BLaER1 treated with 17β-estradiol and CSF1 and Interleukin-3, amounts not matched to agents 10 nM and 100 nM (cell line): ENCODE results near the gene SAYSD1.

Source experiments
- H3K27ac ChIP-seq, 11 experiments: shearing (Covaris generic); formaldehyde crosslinking; 2 replicates each; pipeline ENCODE4 v1.8.1; 2022
- H3K27me3 ChIP-seq, 11 experiments: shearing (Covaris generic); formaldehyde crosslinking; 2 replicates each; pipeline ENCODE4 v1.8.1; 2022
- H3K36me3 ChIP-seq, 11 experiments: shearing (Covaris generic); formaldehyde crosslinking; 2 replicates each; pipeline ENCODE4 v1.8.1; 2022
- H3K4me1 ChIP-seq, 10 experiments: shearing (Covaris generic); formaldehyde crosslinking; 2 replicates each; pipeline ENCODE4 v1.8.1; 2022
- H3K4me2 ChIP-seq, 11 experiments: shearing (Covaris generic); formaldehyde crosslinking; 2 replicates each; pipeline ENCODE4 v1.8.1; 2022
- H3K4me3 ChIP-seq, 10 experiments: shearing (Covaris generic); formaldehyde crosslinking; 2 replicates each; pipeline ENCODE4 v1.8.1; 2022
- H3K9ac ChIP-seq, 11 experiments: shearing (Covaris generic); formaldehyde crosslinking; 2 replicates each; pipeline ENCODE4 v1.8.1; 2022
- H3K9me3 ChIP-seq, 11 experiments: shearing (Covaris generic); formaldehyde crosslinking; replicated peaks in 1 of 11; 2 replicates each; pipeline ENCODE4 v1.8.1; 2022
- H4K20me1 ChIP-seq, 11 experiments: shearing (Covaris generic); formaldehyde crosslinking; 2 replicates each; pipeline ENCODE4 v1.8.1; 2022
- Cebpa-rat ChIP-seq, 11 experiments: shearing (Covaris generic); IDR thresholded peaks; 2 replicates each; pipeline ENCODE4 v1.8.1; 2022

The SAYSD1 gene

GRCh38 chr6:39086711-39087110 lies 28.3 kb downstream of the SAYSD1 start:
- Histone ChIP-seq H3K36me3 (no peaks in the 10 kb centered on the region), H3K27me3 (no peaks in the 10 kb centered on the region), H3K4me2 (peak overlapping the region in 2 of 11 experiments; percentile 53 to 62; a peak in 1 of 22 replicates), H3K27ac (no peak overlapping the region), H3K4me1 (peaks cover 14 to 37% (median 30%) of the 10 kb centered on the region in 10 experiments; a peak in 19 of 20 replicates), H3K4me3 (no peak overlapping the region), H3K9me3 (no peaks in the 10 kb centered on the region), H4K20me1 (peaks cover 0 to 6% (median 0%) of the 10 kb centered on the region in 11 experiments; a peak in 1 of 22 replicates), H3K9ac (no peak overlapping the region)
- no peak for TF ChIP-seq Cebpa-rat (IDR thresholded peaks at IDR 0.05)

- Histone ChIP-seq H3K27ac (no peak overlapping the region), H3K9me3 (no peaks in the 10 kb centered on the region), H3K36me3 (no peaks in the 10 kb centered on the region), H3K4me1 (peaks cover 14 to 37% (median 30%) of the 10 kb centered on the region in 10 experiments; a peak in 19 of 20 replicates), H3K4me2 (peak overlapping the region in 5 of 11 experiments; percentile 2 to 64 (median 62); a peak in 5 of 22 replicates), H4K20me1 (peaks cover 0 to 6% (median 0%) of the 10 kb centered on the region in 11 experiments; a peak in 1 of 22 replicates), H3K27me3 (no peaks in the 10 kb centered on the region), H3K9ac (no peak overlapping the region), H3K4me3 (no peak overlapping the region)
- no peak for TF ChIP-seq Cebpa-rat (IDR thresholded peaks at IDR 0.05)
These were observed 28.7 kb downstream of the SAYSD1 start for GRCh38 chr6:39086294-39086693.

GRCh38 chr6:39085129-39085797 lies 29.7 kb downstream of the SAYSD1 start:
- Histone ChIP-seq H4K20me1 (peaks cover 0 to 6% (median 0%) of the 10 kb centered on the region in 11 experiments; a peak in 1 of 22 replicates), H3K27me3 (no peaks in the 10 kb centered on the region), H3K4me1 (peaks cover 12 to 35% (median 27%) of the 10 kb centered on the region in 10 experiments; a peak in 19 of 20 replicates), H3K9ac (no peak overlapping the region), H3K4me2 (peak overlapping the region in 9 of 11 experiments; percentile 7 to 64 (median 52); a peak in 17 of 22 replicates), H3K36me3 (no peaks in the 10 kb centered on the region), H3K27ac (no peak overlapping the region), H3K9me3 (no peaks in the 10 kb centered on the region), H3K4me3 (no peak overlapping the region)
- TF ChIP-seq Cebpa-rat (IDR thresholded peaks at IDR 0.05) = no peak

- Histone ChIP-seq H3K4me2 (peak overlapping the region in 8 of 11 experiments; percentile 14 to 64 (median 52); a peak in 15 of 22 replicates), H3K27ac (no peak overlapping the region), H3K27me3 (no peaks in the 10 kb centered on the region), H3K36me3 (no peaks in the 10 kb centered on the region), H3K4me3 (no peak overlapping the region), H4K20me1 (peaks cover 0 to 6% (median 0%) of the 10 kb centered on the region in 11 experiments; a peak in 1 of 22 replicates), H3K9ac (no peak overlapping the region), H3K4me1 (peaks cover 5 to 28% (median 20%) of the 10 kb centered on the region in 10 experiments; a peak in 18 of 20 replicates), H3K9me3 (no peaks in the 10 kb centered on the region)
- TF ChIP-seq Cebpa-rat (IDR thresholded peaks at IDR 0.05) = no peak
These were observed 30.5 kb downstream of the SAYSD1 start for GRCh38 chr6:39084506-39084905.

GRCh38 chr6:39083231-39083634 lies 31.8 kb downstream of the SAYSD1 start:
- no peak overlapping the region for H3K4me3 ChIP-seq
- H3K4me1 ChIP-seq = peaks cover 0 to 25% (median 19%) of the 10 kb centered on the region in 10 experiments; a peak in 18 of 20 replicates
- H3K9ac ChIP-seq = no peak overlapping the region
- no peaks in the 10 kb centered on the region for H3K36me3 ChIP-seq
- H4K20me1 ChIP-seq = peaks cover 0 to 6% (median 0%) of the 10 kb centered on the region in 11 experiments; a peak in 1 of 22 replicates
- H3K9me3 ChIP-seq = no peaks in the 10 kb centered on the region
- TF ChIP-seq Cebpa-rat (IDR thresholded peaks at IDR 0.05) = no peak
- H3K27ac ChIP-seq = no peak overlapping the region
- H3K27me3 ChIP-seq = no peaks in the 10 kb centered on the region
- H3K4me2 ChIP-seq = no peak overlapping the region

GRCh38 chr6:39082310-39082709 lies 32.7 kb downstream of the SAYSD1 start:
- Histone ChIP-seq H3K36me3 (no peaks in the 10 kb centered on the region), H3K27ac (no peak overlapping the region), H3K27me3 (no peaks in the 10 kb centered on the region), H4K20me1 (peaks cover 0 to 6% (median 0%) of the 10 kb centered on the region in 11 experiments; a peak in 1 of 22 replicates), H3K4me1 (peaks cover 0 to 25% (median 19%) of the 10 kb centered on the region in 10 experiments; a peak in 14 of 20 replicates), H3K4me3 (no peak overlapping the region), H3K4me2 (no peak overlapping the region), H3K9me3 (no peaks in the 10 kb centered on the region), H3K9ac (no peak overlapping the region)
- TF ChIP-seq Cebpa-rat (IDR thresholded peaks at IDR 0.05) = no peak

- no peaks in the 10 kb centered on the region for H3K36me3 ChIP-seq
- H3K4me1 ChIP-seq = peaks cover 0 to 21% (median 11%) of the 10 kb centered on the region in 10 experiments; a peak in 14 of 20 replicates
- no peak overlapping the region for H3K9ac ChIP-seq
- peaks cover 0 to 6% (median 0%) of the 10 kb centered on the region in 11 experiments; a peak in 1 of 22 replicates for H4K20me1 ChIP-seq
- H3K27me3 ChIP-seq = no peaks in the 10 kb centered on the region
- no peak overlapping the region for H3K4me3 ChIP-seq
- no peak overlapping the region for H3K27ac ChIP-seq
- H3K4me2 ChIP-seq = no peak overlapping the region
- TF ChIP-seq Cebpa-rat (IDR thresholded peaks at IDR 0.05) = no peak
- no peaks in the 10 kb centered on the region for H3K9me3 ChIP-seq
These were observed 34.6 kb downstream of the SAYSD1 start for GRCh38 chr6:39080246-39080875.

- Histone ChIP-seq H3K27ac (no peak overlapping the region), H3K4me1 (peaks cover 0 to 12% (median 2%) of the 10 kb centered on the region in 10 experiments; a peak in 12 of 20 replicates), H4K20me1 (peaks cover 0 to 6% (median 0%) of the 10 kb centered on the region in 11 experiments; a peak in 1 of 22 replicates)
These were observed 35.5 kb downstream of the SAYSD1 start for GRCh38 chr6:39079197-39080125.

More at GRCh38 chr6:39079197-39080125, 35.5 kb downstream of the SAYSD1 start:
- no peak overlapping the region for H3K4me2 ChIP-seq
- H3K27me3 ChIP-seq = no peaks in the 10 kb centered on the region
- H3K36me3 ChIP-seq = no peaks in the 10 kb centered on the region
- no peak for TF ChIP-seq Cebpa-rat (IDR thresholded peaks at IDR 0.05)
- no peak overlapping the region for H3K4me3 ChIP-seq
- H3K9ac ChIP-seq = no peak overlapping the region
- no peaks in the 10 kb centered on the region for H3K9me3 ChIP-seq
